HepG2 (cell line): ENCODE results near the gene BCL2. TPM values are rescaled to one million over a fixed set of nuclear protein-coding genes. Genes with fewer than 3 reads are reported as not detected.

Source experiments
- CC2D1A ChIP-seq: sonication (generic); formaldehyde crosslinking; IDR thresholded peaks from 2 replicates; pipeline ENCODE4 v1.8.1; 2023; ENCODE audit warnings: mild to moderate bottlenecking, missing genetic modification reagents
- DPF2 ChIP-seq: sonication (generic); formaldehyde crosslinking; IDR thresholded peaks from 2 replicates; pipeline ENCODE4 v1.4.0; 2020; ENCODE audit warnings: mild to moderate bottlenecking, low read depth, missing genetic modification reagents, borderline replicate concordance
- GFI1 ChIP-seq: sonication (generic); formaldehyde crosslinking; IDR thresholded peaks from 2 replicates; pipeline ENCODE4 v1.5.0; 2020; ENCODE audit warnings: missing genetic modification reagents, mild to moderate bottlenecking, borderline replicate concordance
- HES4 ChIP-seq: sonication (generic); formaldehyde crosslinking; IDR thresholded peaks from 2 replicates; pipeline ENCODE4 v1.9.0; 2021; ENCODE audit warnings: mild to moderate bottlenecking, missing genetic modification reagents, borderline replicate concordance
- MYC ChIP-seq: sonication (generic); formaldehyde crosslinking; IDR thresholded peaks from 2 replicates; pipeline ENCODE4 v1.9.0; 2021; ENCODE audit warnings: missing genetic modification reagents, borderline replicate concordance
- NR1H2 ChIP-seq: sonication (generic); formaldehyde crosslinking; IDR thresholded peaks from 2 replicates; pipeline ENCODE4 v1.8.1; 2022; ENCODE audit warnings: low read depth, missing genetic modification reagents, borderline replicate concordance
- RFXANK ChIP-seq: IDR thresholded peaks from 2 replicates; pipeline ENCODE4 v1.6.1; 2016
- SIX4 ChIP-seq: sonication (generic); formaldehyde crosslinking; IDR thresholded peaks from 2 replicates; pipeline ENCODE4 v1.4.0; 2020; ENCODE audit warnings: missing genetic modification reagents
- SNRNP70 ChIP-seq: fragments of 200-400 bp; formaldehyde crosslinking; IDR thresholded peaks from 2 replicates; pipeline ENCODE4 v1.6.1; 2017; ENCODE audit warnings: mild to moderate bottlenecking, low read depth, low read length, moderate library complexity
- SP1 ChIP-seq, 2 experiments: fragments of 450-650 bp in 1 of 2; sonication (generic) in 1 of 2; formaldehyde crosslinking in 1 of 2; IDR thresholded peaks; 2 replicates each; pipeline versions ENCODE4 v1.4.0 to v1.6.1; 2016 to 2020; ENCODE audit warnings: missing genetic modification reagents in 1 of 2
- TMF1 ChIP-seq: sonication (generic); formaldehyde crosslinking; IDR thresholded peaks from 2 replicates; pipeline ENCODE4 v1.8.1; 2022; ENCODE audit warnings: low read depth, missing genetic modification reagents
- ZNF282 ChIP-seq: fragments of 450-650 bp; IDR thresholded peaks from 2 replicates; pipeline ENCODE4 v1.6.1; 2018; ENCODE audit not compliant: partially characterized antibody
- ZNF354B ChIP-seq: sonication (generic); formaldehyde crosslinking; IDR thresholded peaks from 2 replicates; pipeline ENCODE4 v1.8.0; 2022; ENCODE audit warnings: mild to moderate bottlenecking, missing genetic modification reagents
- ZNF430 ChIP-seq: sonication (generic); formaldehyde crosslinking; IDR thresholded peaks from 2 replicates; pipeline ENCODE4 v1.9.0; 2021; ENCODE audit warnings: mild to moderate bottlenecking, missing genetic modification reagents
- ZNF451 ChIP-seq: sonication (generic); formaldehyde crosslinking; IDR thresholded peaks from 2 replicates; pipeline ENCODE4 v1.5.0; 2020; ENCODE audit warnings: mild to moderate bottlenecking, missing genetic modification reagents
- ZNF616 ChIP-seq: sonication (generic); formaldehyde crosslinking; IDR thresholded peaks from 2 replicates; pipeline ENCODE4 v1.5.0; 2020; ENCODE audit warnings: low read depth, mild to moderate bottlenecking, missing genetic modification reagents
- ZNF660 ChIP-seq: sonication (generic); formaldehyde crosslinking; IDR thresholded peaks from 2 replicates; pipeline ENCODE4 v1.5.1; 2020; ENCODE audit warnings: mild to moderate bottlenecking, low read depth, missing genetic modification reagents, borderline replicate concordance
- polyA plus RNA-seq, 8 experiments: library from polyadenylated mRNA; depleted of rRNA in 3 of 8; stranded (reverse) in 7 of 8; unstranded in 1 of 8; fragments of >200 nt; fragmentation: Illumina TruSeq in 4 of 8; extraction: Trizol in 4 of 8; gene quantifications; 2 replicates each; pipeline versions ENCODE4 v1.2.1 to v1.2.3, GENCODE V29; 2011 to 2016; ENCODE audit warnings: low read depth in 4 of 8, missing spikeins in 1 of 8, mixed read lengths in 1 of 8; ENCODE audit not compliant: insufficient read depth in 1 of 8
- total RNA-seq, 5 experiments: library from RNA; depleted of rRNA; stranded (reverse); fragments of >200 nt; fragmentation: Illumina TruSeq; extraction: Trizol; gene quantifications; 2 replicates each; pipeline ENCODE4 v1.2.3, GENCODE V29; 2016; ENCODE audit warnings: low read depth in 1 of 5
- TF ChIP-seq, protein P1 (sequence below): IDR thresholded peaks from 2 replicates; pipeline ENCODE4 v1.6.1; 2016; ENCODE audit warnings: missing compliant biosample characterization, missing genetic modification reagents, borderline replicate concordance
- TF ChIP-seq, protein P2 (sequence below): sonication (generic); formaldehyde crosslinking; IDR thresholded peaks from 2 replicates; pipeline ENCODE4 v1.5.0; 2020; ENCODE audit warnings: mild to moderate bottlenecking, missing genetic modification reagents
- TF ChIP-seq, protein P3 (sequence below): sonication (generic); formaldehyde crosslinking; IDR thresholded peaks from 2 replicates; pipeline ENCODE4 v1.5.1; 2020; ENCODE audit warnings: missing genetic modification reagents, mild to moderate bottlenecking, borderline replicate concordance
- TF ChIP-seq, protein P4 (sequence below): sonication (generic); formaldehyde crosslinking; conservative IDR thresholded peaks from 2 replicates; pipeline ENCODE4 v1.8.0; 2022; ENCODE audit warnings: mild to moderate bottlenecking, moderate library complexity, missing genetic modification reagents

BCL2 gene
- total and polyA plus RNA-seq, 2 of the 13 experiments (the other 11 are each of a cell fraction or from before 2014, with no cell fraction given): 0.07 to 0.53 TPM

- TF ChIP-seq CC2D1A: 0 out of 2 replicates have a peak, but pooled peaks have one; percentile 15
- TF ChIP-seq, protein P1, sequence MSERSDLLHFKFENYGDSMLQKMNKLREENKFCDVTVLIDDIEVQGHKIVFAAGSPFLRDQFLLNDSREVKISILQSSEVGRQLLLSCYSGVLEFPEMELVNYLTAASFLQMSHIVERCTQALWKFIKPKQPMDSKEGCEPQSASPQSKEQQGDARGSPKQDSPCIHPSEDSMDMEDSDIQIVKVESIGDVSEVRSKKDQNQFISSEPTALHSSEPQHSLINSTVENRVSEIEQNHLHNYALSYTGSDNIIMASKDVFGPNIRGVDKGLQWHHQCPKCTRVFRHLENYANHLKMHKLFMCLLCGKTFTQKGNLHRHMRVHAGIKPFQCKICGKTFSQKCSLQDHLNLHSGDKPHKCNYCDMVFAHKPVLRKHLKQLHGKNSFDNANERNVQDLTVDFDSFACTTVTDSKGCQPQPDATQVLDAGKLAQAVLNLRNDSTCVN (CRISPR knock-in tag): peak; percentile 52; the same call in 1 of the 2 replicates
- no peak for TF ChIP-seq DPF2 (CRISPR knock-in tag)
- no peak for TF ChIP-seq ZNF430 (CRISPR knock-in tag)
- no peak; the same call in 1 of the 2 replicates for TF ChIP-seq GFI1 (CRISPR knock-in tag)
- no peak for TF ChIP-seq ZNF451 (CRISPR knock-in tag)
- no peak for TF ChIP-seq ZNF282
- TF ChIP-seq ZNF660: no peak
- TF ChIP-seq ZNF354B (CRISPR knock-in tag): no peak
- TF ChIP-seq SIX4: no peak
- TF ChIP-seq SP1 (IDR thresholded peaks at IDR 0.05): no peak
- peak; percentile 81 for TF ChIP-seq SP1 (CRISPR knock-in tag; IDR thresholded peaks at IDR 0.05)
- no peak for TF ChIP-seq NR1H2 (CRISPR knock-in tag)
- no peak for TF ChIP-seq ZNF616
- no peak for TF ChIP-seq SNRNP70
- peak; percentile 67 for TF ChIP-seq MYC (CRISPR knock-in tag)
- no peak; the same call in 1 of the 2 replicates for TF ChIP-seq RFXANK
- TF ChIP-seq, protein P2, sequence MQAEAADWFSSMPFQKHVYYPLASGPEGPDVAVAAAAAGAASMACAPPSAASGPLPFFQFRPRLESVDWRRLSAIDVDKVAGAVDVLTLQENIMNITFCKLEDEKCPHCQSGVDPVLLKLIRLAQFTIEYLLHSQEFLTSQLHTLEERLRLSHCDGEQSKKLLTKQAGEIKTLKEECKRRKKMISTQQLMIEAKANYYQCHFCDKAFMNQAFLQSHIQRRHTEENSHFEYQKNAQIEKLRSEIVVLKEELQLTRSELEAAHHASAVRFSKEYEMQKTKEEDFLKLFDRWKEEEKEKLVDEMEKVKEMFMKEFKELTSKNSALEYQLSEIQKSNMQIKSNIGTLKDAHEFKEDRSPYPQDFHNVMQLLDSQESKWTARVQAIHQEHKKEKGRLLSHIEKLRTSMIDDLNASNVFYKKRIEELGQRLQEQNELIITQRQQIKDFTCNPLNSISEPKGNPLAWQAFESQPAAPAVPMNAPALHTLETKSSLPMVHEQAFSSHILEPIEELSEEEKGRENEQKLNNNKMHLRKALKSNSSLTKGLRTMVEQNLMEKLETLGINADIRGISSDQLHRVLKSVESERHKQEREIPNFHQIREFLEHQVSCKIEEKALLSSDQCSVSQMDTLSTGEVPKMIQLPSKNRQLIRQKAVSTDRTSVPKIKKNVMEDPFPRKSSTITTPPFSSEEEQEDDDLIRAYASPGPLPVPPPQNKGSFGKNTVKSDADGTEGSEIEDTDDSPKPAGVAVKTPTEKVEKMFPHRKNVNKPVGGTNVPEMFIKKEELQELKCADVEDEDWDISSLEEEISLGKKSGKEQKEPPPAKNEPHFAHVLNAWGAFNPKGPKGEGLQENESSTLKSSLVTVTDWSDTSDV (CRISPR knock-in tag): no peak
- TF ChIP-seq, protein P3, sequence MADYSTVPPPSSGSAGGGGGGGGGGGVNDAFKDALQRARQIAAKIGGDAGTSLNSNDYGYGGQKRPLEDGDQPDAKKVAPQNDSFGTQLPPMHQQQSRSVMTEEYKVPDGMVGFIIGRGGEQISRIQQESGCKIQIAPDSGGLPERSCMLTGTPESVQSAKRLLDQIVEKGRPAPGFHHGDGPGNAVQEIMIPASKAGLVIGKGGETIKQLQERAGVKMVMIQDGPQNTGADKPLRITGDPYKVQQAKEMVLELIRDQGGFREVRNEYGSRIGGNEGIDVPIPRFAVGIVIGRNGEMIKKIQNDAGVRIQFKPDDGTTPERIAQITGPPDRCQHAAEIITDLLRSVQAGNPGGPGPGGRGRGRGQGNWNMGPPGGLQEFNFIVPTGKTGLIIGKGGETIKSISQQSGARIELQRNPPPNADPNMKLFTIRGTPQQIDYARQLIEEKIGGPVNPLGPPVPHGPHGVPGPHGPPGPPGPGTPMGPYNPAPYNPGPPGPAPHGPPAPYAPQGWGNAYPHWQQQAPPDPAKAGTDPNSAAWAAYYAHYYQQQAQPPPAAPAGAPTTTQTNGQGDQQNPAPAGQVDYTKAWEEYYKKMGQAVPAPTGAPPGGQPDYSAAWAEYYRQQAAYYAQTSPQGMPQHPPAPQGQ (CRISPR knock-in tag): no peak
- peak; percentile 86; the same call in 1 of the 2 replicates for TF ChIP-seq TMF1
- TF ChIP-seq, protein P4, sequence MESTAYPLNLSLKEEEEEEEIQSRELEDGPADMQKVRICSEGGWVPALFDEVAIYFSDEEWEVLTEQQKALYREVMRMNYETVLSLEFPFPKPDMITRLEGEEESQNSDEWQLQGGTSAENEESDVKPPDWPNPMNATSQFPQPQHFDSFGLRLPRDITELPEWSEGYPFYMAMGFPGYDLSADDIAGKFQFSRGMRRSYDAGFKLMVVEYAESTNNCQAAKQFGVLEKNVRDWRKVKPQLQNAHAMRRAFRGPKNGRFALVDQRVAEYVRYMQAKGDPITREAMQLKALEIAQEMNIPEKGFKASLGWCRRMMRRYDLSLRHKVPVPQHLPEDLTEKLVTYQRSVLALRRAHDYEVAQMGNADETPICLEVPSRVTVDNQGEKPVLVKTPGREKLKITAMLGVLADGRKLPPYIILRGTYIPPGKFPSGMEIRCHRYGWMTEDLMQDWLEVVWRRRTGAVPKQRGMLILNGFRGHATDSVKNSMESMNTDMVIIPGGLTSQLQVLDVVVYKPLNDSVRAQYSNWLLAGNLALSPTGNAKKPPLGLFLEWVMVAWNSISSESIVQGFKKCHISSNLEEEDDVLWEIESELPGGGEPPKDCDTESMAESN (CRISPR knock-in tag): peak; percentile 86
- TF ChIP-seq HES4 (CRISPR knock-in tag): no peak
Observed at GRCh38 chr18:63367053-63367953, 47.7 kb upstream of the BCL2 start, which contains the start of gene KDSR (continued).
